Lung (tissue), 12 donors: ENCODE data around the gene GNB2. TPM values are rescaled to one million over a fixed set of nuclear protein-coding genes. Genes with fewer than 3 reads are reported as not detected.
"Not testable (repeated sequence)": the region's sequence is repeated elsewhere in the genome, so short reads cannot be mapped to it uniquely, and the experiment has no call there.

ENCODE experiments used
- ATAC-seq: fragments of 200-7000 bp; cut with Tn5 transposase; one replicate; pipeline ENCODE4 v1.9.1; 2020; ENCODE audit warnings: moderate number of reproducible peaks; ENCODE audit not compliant: insufficient read depth, low FRiP score
- DNase-seq, 3 donors: peaks; one replicate each; pipeline ENCODE4 v3.0.0-alpha.2; 2013 to 2017
- H3K27ac ChIP-seq, 2 donors: one replicate each; pipeline ENCODE4 v1.5.1; 2013; ENCODE audit warnings: mild to moderate bottlenecking in 2 of 2, moderate library complexity in 2 of 2, control low read depth in 1 of 2, inconsistent platforms in 1 of 2, low read depth in 1 of 2, low read length in 1 of 2
- H3K27me3 ChIP-seq, 3 donors: one replicate each; pipeline ENCODE4 v1.5.1; 2013; ENCODE audit warnings: low read length in 2 of 3; ENCODE audit not compliant: control insufficient read depth in 3 of 3, insufficient read depth in 3 of 3
- H3K36me3 ChIP-seq, 4 donors: one replicate each; pipeline ENCODE4 v1.5.1; 2013; ENCODE audit warnings: low read length in 4 of 4, mild to moderate bottlenecking in 1 of 4, moderate library complexity in 1 of 4; ENCODE audit not compliant: control insufficient read depth in 4 of 4, insufficient read depth in 4 of 4
- H3K4me1 ChIP-seq, 5 donors: one replicate each; pipeline ENCODE4 v1.5.1; 2013; ENCODE audit warnings: low read length in 5 of 5, mild to moderate bottlenecking in 2 of 5, moderate library complexity in 1 of 5; ENCODE audit not compliant: control insufficient read depth in 5 of 5, insufficient read depth in 5 of 5
- H3K4me3 ChIP-seq: one replicate; pipeline ENCODE4 v1.5.1; 2013; ENCODE audit warnings: mild to moderate bottlenecking, control low read depth, moderate library complexity
- H3K9ac ChIP-seq, 2 donors: one replicate each; pipeline ENCODE4 v1.5.1; 2013; ENCODE audit warnings: low read length in 2 of 2, control low read depth in 1 of 2; ENCODE audit not compliant: insufficient read depth in 1 of 2
- H3K9me3 ChIP-seq, 4 donors: one replicate each; pipeline ENCODE4 v1.5.1; 2013; ENCODE audit warnings: low read length in 3 of 4, mild to moderate bottlenecking in 1 of 4, moderate library complexity in 1 of 4; ENCODE audit not compliant: control insufficient read depth in 4 of 4, insufficient read depth in 3 of 4
- CTCF ChIP-seq: IDR thresholded peaks from 2 replicates; pipeline ENCODE4 v1.5.1; 2012; ENCODE audit warnings: mild to moderate bottlenecking; ENCODE audit errors: control extremely low read depth, extremely low read depth
- WGBS, 2 donors: extraction: QIAGEN DNeasy Blood & Tissue Kit; methylation state at CpG; one replicate each; pipeline ENCODE4 v1.1.7; 2013; 5-methylcytosine and 5-hydroxymethylcytosine counted together
- polyA plus RNA-seq, 2 donors: library from polyadenylated mRNA; stranded (reverse); fragments of 200-250 nt; gene quantifications; one replicate each; pipeline ENCODE4 v1.2.1, GENCODE V29; 2013
- total RNA-seq, 2 donors: library from RNA; depleted of rRNA in 1 of 2; stranded (reverse); fragments of >200 nt in 1 of 2; gene quantifications; one replicate each; pipeline ENCODE4 v1.2.1, GENCODE V29; 2014 to 2021
- donor health status: control.
- donor health status: control.
- donor health status: Bipolar disorder and iron deficiency.
- donor health status: healthy.
- donor health status: DM: yes; HTN: yes; CAD: no.

Gene GNB2
- total and polyA plus RNA-seq, 4 donors, result 130 to 381 (median 238) TPM

- DNase-seq (no peak), ATAC-seq (no peak)
- no peaks in the 10 kb centered on the region for H3K36me3 ChIP-seq
- no peak overlapping the region for H3K4me3 ChIP-seq
- H3K9ac ChIP-seq, result no peak overlapping the region
- H3K9me3 ChIP-seq, result no peaks in the 10 kb centered on the region
- peaks cover 4 to 13% (median 7%) of the 10 kb centered on the region in 3 donors for H3K27me3 ChIP-seq
- no peak overlapping the region for H3K27ac ChIP-seq
- H3K4me1 ChIP-seq, result no peaks in the 10 kb centered on the region
- TF ChIP-seq CTCF, result no peak
- WGBS, 2 donors, result 77 to 81% methylated on average over 15 of the region's 15 CpGs
These were observed 23.5 kb upstream of the GNB2 start for GRCh38 chr7:100649826-100650565.

- Histone ChIP-seq H3K36me3 (no peaks in the 10 kb centered on the region), H3K9ac (no peak overlapping the region), H3K9me3 (no peaks in the 10 kb centered on the region), H3K4me3 (no peak overlapping the region), H3K4me1 (peaks cover 0 to 3% (median 0%) of the 10 kb centered on the region in 5 donors), H3K27ac (no peak overlapping the region), H3K27me3 (peaks cover 0 to 16% (median 7%) of the 10 kb centered on the region in 3 donors)
- DNase-seq (no peak), ATAC-seq (no peak)
- TF ChIP-seq CTCF, result no peak
- WGBS, 2 donors, result 48 to 53% methylated on average over 25 of the region's 25 CpGs
These were observed 18.4 kb upstream of the GNB2 start for GRCh38 chr7:100654908-100655831.

DNA sequence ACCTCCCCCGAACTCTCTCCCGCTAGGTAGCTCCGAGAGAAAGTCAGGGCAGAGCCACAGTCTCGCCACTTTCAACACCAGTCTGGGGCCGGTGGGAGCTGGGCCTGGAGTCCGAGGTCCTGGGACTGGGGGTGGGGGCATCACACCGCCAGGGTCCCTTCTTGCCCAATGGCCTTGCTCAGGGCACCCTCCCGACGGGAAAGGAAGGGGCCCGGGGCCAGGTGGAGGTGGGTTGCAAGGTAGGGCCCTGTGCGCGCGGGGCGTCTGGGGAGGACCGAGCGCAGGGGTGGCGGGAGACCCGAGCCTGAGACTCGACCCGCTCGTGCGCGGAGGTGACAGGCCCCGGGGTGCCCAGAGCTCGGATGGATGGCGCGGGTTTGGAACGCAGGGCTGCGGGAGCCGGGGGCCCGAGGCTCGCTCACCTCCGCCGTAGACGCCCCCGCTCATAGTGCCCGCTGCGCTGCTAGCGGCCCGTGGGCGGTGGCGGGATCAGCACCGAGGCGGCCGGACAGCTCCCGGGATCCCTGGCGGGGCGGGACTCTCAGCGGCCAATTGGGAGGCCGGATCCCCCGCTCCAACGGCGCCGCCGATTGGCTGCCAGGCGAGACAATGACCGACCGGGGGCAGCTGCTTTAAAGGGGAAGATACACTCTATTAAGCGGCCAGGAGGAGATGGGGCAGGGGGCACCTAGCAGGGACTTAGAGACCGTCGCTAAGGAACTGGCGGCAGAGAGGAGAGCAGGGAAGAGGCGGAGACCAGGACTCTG is 17.4 kb upstream of the GNB2 start, which contains the start of gene ACTL6B:
ACTL6B (minus strand) TSS at position 541 of the 767 bp plus-strand sequence; CDS start at position 447, 94 bp downstream.
- H3K9ac ChIP-seq, result no peak within 1 kb of the TSS
- DNase-seq (peak; percentile 49 to 71 (median 57)), ATAC-seq (peak; percentile 74)
- H3K27ac ChIP-seq, result no peak within 1 kb of the TSS
- no peaks in the 10 kb centered on the region for H3K9me3 ChIP-seq
- WGBS, 2 donors, result 11 to 13% methylated on average over 46 to 63 of the region's 63 CpGs
- peaks cover 0 to 15% (median 5%) of the 10 kb centered on the region in 3 donors for H3K27me3 ChIP-seq
- no peak for TF ChIP-seq CTCF
- peaks cover 0 to 3% (median 0%) of the 10 kb centered on the region in 5 donors for H3K4me1 ChIP-seq
- no peak within 1 kb of the TSS for H3K4me3 ChIP-seq
- no peaks in the 10 kb centered on the region for H3K36me3 ChIP-seq

- H3K27me3 ChIP-seq, ATAC-seq, H3K4me3 ChIP-seq, DNase-seq, H3K36me3 ChIP-seq, H3K9ac ChIP-seq, H3K4me1 ChIP-seq, H3K9me3 ChIP-seq, H3K27ac ChIP-seq: not testable (repeated sequence)
- WGBS, 2 donors, result 66 to 86% methylated on average over 12 of the region's 12 CpGs
These were observed 11.3 kb upstream of the GNB2 start for GRCh38 chr7:100662194-100662776.
